GM19455 (cell line): Measurements from ENCODE around the gene SSBP3.

Experiments used
- ATAC-seq: cut with Tn5 transposase; IDR thresholded peaks from one replicate; pipeline ENCODE4 v1.9.1; 2021; ENCODE audit not compliant: unreplicated experiment

The SSBP3 gene

GRCh38 chr1:54199151-54199764 lies 206.9 kb downstream of the SSBP3 start:
- peak; percentile 13 for ATAC-seq

- no peak for ATAC-seq
Observed at GRCh38 chr1:54193453-54193852, 212.7 kb downstream of the SSBP3 start.

GRCh38 chr1:54191525-54191924 lies 214.7 kb downstream of the SSBP3 start:
- no peak for ATAC-seq

- no peak for ATAC-seq
Observed at GRCh38 chr1:54190526-54190925, 215.7 kb downstream of the SSBP3 start.

GRCh38 chr1:54188291-54188690 lies 217.9 kb downstream of the SSBP3 start:
- ATAC-seq = no peak

GRCh38 chr1:54186056-54186455 lies 220.1 kb downstream of the SSBP3 start:
- ATAC-seq = no peak

DNA sequence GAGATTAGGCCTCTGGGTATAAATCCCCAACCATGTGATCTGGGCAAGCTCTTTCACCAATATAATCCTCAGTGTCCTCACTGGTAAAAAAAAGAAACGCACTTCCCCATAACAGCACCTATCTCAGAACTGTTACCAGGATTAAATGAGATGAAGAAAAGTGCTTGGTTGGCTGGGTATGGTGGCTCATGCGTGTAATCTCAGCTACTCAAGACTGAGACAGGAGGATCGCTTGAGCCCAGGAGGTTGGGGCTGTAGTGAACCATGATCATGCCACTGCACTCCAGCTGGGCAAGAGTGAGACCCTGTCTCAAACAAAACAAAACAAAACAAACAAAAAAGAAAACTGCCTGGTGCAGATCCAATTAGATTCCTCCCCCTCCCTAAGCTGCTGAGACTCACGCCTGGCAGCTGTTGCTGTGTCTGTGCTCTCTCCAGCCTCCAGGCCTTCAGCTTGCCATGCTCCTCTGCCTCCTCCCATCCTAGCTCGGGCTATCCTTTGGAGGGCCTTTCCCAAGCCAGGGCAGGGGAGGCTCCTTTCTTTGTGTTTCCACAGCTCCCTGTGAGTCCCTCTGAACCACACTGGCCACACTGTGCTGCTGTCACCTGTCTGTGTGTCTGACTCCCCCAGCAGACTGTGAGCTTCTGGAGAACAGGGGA lies 225.4 kb downstream of the SSBP3 start:
- no peak for ATAC-seq

- no peak for ATAC-seq
Observed at GRCh38 chr1:54178296-54179070, 227.7 kb downstream of the SSBP3 start.

DNA sequence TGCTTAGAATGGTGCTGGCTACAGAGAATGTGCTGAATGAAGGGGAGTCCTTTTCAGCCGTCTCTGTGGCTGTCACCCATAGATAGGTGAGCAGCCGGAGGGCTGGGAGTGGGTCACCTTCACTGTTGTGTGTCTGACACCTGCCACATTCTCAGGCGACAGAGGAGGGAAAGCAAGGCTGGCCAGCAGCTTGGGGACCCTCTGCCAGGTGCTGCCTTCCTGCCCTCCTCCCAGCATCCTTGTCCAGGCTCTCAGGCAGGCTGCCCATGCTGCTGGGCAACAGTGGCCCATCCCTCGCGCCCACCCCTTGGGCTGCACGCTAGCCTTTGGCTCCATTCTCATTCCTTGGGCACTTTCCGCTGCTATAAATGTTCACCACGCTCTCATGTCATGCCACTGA lies 228.5 kb downstream of the SSBP3 start:
- ATAC-seq = no peak

DNA sequence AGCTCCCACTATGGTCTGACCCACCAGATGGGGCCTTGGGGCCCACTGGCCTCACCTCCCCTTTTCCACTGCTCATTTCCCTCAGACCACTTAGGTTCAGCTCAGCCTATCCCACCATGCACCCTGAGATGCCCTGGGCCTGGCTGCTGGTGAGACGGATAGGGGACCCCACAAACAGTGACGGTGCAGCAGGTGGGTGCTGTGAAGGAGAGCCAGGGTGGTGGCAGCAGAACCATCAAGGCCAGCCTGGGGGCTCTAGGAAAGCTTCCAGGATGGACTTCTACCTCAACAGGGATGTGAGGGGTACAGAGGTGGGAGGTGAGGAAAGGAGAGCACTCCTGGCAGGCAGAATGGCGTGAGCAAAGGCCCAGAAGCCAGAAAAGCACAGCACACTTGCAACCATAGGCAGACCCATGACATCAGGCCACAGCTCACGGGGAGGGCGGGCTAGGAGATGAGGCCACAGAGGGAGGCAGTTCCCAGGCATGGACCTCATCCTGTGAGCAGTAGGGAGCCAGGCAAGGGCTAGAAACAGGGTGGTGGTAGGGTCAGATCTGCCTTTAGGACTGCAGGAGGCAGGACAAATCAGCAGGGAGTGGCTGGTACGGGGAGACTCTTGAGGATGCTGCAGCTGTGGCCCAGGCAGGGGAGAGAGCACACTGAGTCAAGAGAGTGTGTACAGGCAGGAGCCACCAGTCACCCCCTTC lies 229.4 kb downstream of the SSBP3 start:
- no peak for ATAC-seq
